ENCODE results near the gene FHOD3. TPM values are rescaled to one million over a fixed set of nuclear protein-coding genes. Genes with fewer than 3 reads are reported as not detected.

FHOD3 gene
- total and polyA plus RNA-seq, 2 of the 8 experiments (the other 6 are each of a cell fraction or from before 2014, with no cell fraction given) = 9.7 to 10.5 TPM

DNA sequence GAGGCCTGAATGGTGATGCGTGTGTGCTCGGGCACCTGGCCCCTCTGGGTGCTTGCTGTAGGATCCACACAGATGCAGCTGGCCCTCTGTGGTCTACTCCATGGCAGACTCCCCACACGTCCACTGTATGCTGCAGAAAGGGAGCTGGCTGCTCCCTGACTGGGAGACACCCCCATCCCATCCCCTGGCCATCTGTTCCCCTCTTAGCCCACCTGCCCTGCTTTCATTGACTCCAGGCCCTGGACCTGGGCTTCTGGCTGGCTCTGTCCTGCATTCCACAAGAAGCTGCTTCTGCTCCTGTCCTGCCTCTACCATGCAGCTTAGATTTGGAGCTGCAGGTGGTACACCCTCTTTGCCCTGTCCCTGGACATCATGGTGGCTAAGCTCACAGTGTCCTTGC lies 80.1 kb downstream of the FHOD3 start:
- H4K20me1 ChIP-seq (replicated peaks in 1 of 2; ENCODE audit: control insufficient read depth in 1 of 2, insufficient read depth in 2 of 2, low read length in 2 of 2) = peaks cover 0 to 2% of the 10 kb centered on the region in 2 experiments
- H3K79me2 ChIP-seq (ENCODE audit: control insufficient read depth in 1 of 2, insufficient read depth in 2 of 2, low read length in 2 of 2) = no peaks in the 10 kb centered on the region
- ChIA-PET CTCF (ENCODE audit: partially characterized antibody) (interaction anchor here (0.6 to 1.8 kb wide), 6 partner anchors 32 to 360 kb away, joined by 3 to 7 read pairs (median 3); no protein-coding TSS in a partner anchor), POLR2A (ENCODE audit: partially characterized antibody) (interaction anchor here (0.8 kb wide), 1 partner anchor 10 kb away, joined by 3 read pairs; no protein-coding TSS in a partner anchor)
- WGBS, 2 experiments (ENCODE audit: extremely low coverage in 1 of 2, insufficient coverage in 1 of 2, insufficient read length in 1 of 2, insufficient replicate concordance in 2 of 2, low coverage in 1 of 2, low lambda C conversion rate in 2 of 2, missing lambda C conversion rate in 1 of 2) = 92% methylated on average over 3 of the region's 3 CpGs; no CpG with 5 or more reads in 1 of the 2 experiments
- no peak overlapping the region for H2BK120ac ChIP-seq (replicated peaks; ENCODE audit: low read depth, low read length)
- H3K4me3 ChIP-seq (ENCODE audit: extremely low read depth in 1 of 4, insufficient read depth in 2 of 4, low read depth in 3 of 4, low read length in 4 of 4) = no peak overlapping the region
- no peak overlapping the region for H3K4me2 ChIP-seq (ENCODE audit: insufficient read depth in 1 of 2, low read depth in 2 of 2, low read length in 2 of 2)
- no peak overlapping the region for H2AK5ac ChIP-seq (ENCODE audit: low read depth, low read length)
- no peaks in the 10 kb centered on the region; a peak in 1 of 7 replicates for H3K4me1 ChIP-seq (replicated peaks in 1 of 4; ENCODE audit: control insufficient read depth in 3 of 4, insufficient read depth in 4 of 4, low read length in 3 of 4)
- no peaks in the 10 kb centered on the region for H3K36me3 ChIP-seq (ENCODE audit: control insufficient read depth in 2 of 4, insufficient read depth in 4 of 4, low read length in 3 of 4)
- H2BK20ac ChIP-seq (ENCODE audit: low read length) = no peak overlapping the region
- H3K23me2 ChIP-seq (ENCODE audit: low read depth, low read length) = no peaks in the 10 kb centered on the region
- no peak overlapping the region for H3K4ac ChIP-seq (replicated peaks; ENCODE audit: insufficient read length, low read depth, low read length)
- H3K27me3 ChIP-seq (replicated peaks in 1 of 4; ENCODE audit: control insufficient read depth in 3 of 4, extremely low read depth in 1 of 4, insufficient read depth in 3 of 4, low read length in 3 of 4) = no peaks in the 10 kb centered on the region
- no peak overlapping the region for H3K9ac ChIP-seq (replicated peaks in 1 of 4; ENCODE audit: extremely low read depth in 1 of 4, low read depth in 3 of 4, low read length in 3 of 4)
- H3K27ac ChIP-seq (ENCODE audit: low read depth, low read length) = no peak overlapping the region
- no peak overlapping the region for H4K8ac ChIP-seq (ENCODE audit: extremely low read depth, insufficient read depth, low read length)
- no peak overlapping the region for H4K91ac ChIP-seq (replicated peaks; ENCODE audit: insufficient read length, low read length)
- no peaks in the 10 kb centered on the region for H3K9me3 ChIP-seq (ENCODE audit: insufficient read depth in 2 of 2, low read depth in 1 of 2, low read length in 1 of 2)
- no peaks in the 10 kb centered on the region; the same call in 1 of the 2 replicates for H3K79me1 ChIP-seq (ENCODE audit: low read depth, low read length)
- FAIRE-seq (no peak), DNase-seq (ENCODE audit: low read depth in 1 of 2, low spot score in 2 of 2) (no peak)
- no peak overlapping the region for H3K18ac ChIP-seq (ENCODE audit: extremely low read depth, low read length)
- no peak overlapping the region for H2AFZ ChIP-seq (ENCODE audit: low read length)
- H3K23ac ChIP-seq (ENCODE audit: insufficient read length) = no peak overlapping the region
- no peak overlapping the region for H3K14ac ChIP-seq (ENCODE audit: insufficient read length)
- no peak overlapping the region for H4K5ac ChIP-seq (ENCODE audit: insufficient read length, low read depth, low read length)
- H3K56ac ChIP-seq (replicated peaks; ENCODE audit: insufficient read length, low read depth, low read length) = no peak overlapping the region
- H2BK5ac ChIP-seq (ENCODE audit: low read depth, low read length) = no peak overlapping the region
- H2BK12ac ChIP-seq (ENCODE audit: low read depth, low read length) = no peak overlapping the region
- no peak overlapping the region for H2BK15ac ChIP-seq (ENCODE audit: low read length)
- TF ChIP-seq RBBP5 (IDR thresholded peaks at IDR 0.05; ENCODE audit: borderline replicate concordance, low read depth, low read length) (no peak), SIRT6 (IDR thresholded peaks at IDR 0.05; ENCODE audit: low read length) (no peak), GTF2F1 (IDR thresholded peaks at IDR 0.05; ENCODE audit: borderline replicate concordance, low read depth, low read length) (no peak), KDM4A (IDR thresholded peaks at IDR 0.05; ENCODE audit: low read depth, low read length, severe bottlenecking) (no peak), CEBPB (IDR thresholded peaks at IDR 0.05; ENCODE audit: low read depth, low read length) (no peak), YY1 (IDR thresholded peaks at IDR 0.05; ENCODE audit: low read depth, low read length) (no peak), CREB1 (IDR thresholded peaks at IDR 0.05) (no peak), CTBP2 (IDR thresholded peaks at IDR 0.05; ENCODE audit: borderline replicate concordance, insufficient read depth, insufficient read length, low read length) (no peak), SRF (IDR thresholded peaks at IDR 0.05; ENCODE audit: low read depth, low read length) (no peak), EGR1 (IDR thresholded peaks at IDR 0.05; ENCODE audit: borderline replicate concordance, low read depth, low read length) (no peak), TAF1 (IDR thresholded peaks at IDR 0.05; ENCODE audit: low read depth, low read length) (no peak), TAF7 (optimal IDR thresholded peaks at IDR 0.05; ENCODE audit: borderline replicate concordance, low read depth, low read length) (no peak)
- TF ChIP-seq, protein P1, sequence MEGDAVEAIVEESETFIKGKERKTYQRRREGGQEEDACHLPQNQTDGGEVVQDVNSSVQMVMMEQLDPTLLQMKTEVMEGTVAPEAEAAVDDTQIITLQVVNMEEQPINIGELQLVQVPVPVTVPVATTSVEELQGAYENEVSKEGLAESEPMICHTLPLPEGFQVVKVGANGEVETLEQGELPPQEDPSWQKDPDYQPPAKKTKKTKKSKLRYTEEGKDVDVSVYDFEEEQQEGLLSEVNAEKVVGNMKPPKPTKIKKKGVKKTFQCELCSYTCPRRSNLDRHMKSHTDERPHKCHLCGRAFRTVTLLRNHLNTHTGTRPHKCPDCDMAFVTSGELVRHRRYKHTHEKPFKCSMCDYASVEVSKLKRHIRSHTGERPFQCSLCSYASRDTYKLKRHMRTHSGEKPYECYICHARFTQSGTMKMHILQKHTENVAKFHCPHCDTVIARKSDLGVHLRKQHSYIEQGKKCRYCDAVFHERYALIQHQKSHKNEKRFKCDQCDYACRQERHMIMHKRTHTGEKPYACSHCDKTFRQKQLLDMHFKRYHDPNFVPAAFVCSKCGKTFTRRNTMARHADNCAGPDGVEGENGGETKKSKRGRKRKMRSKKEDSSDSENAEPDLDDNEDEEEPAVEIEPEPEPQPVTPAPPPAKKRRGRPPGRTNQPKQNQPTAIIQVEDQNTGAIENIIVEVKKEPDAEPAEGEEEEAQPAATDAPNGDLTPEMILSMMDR (IDR thresholded peaks at IDR 0.05; ENCODE audit: control extremely low read depth in 1 of 3, insufficient read depth in 1 of 3, low read depth in 1 of 3, low read length in 3 of 3) = no peak
